Measurements from ENCODE around the gene MBLAC1.
"Not testable (repeated sequence)": the region's sequence is repeated elsewhere in the genome, so short reads cannot be mapped to it uniquely, and the experiment has no call there.

The MBLAC1 gene

GRCh38 chr7:100127866-100128636 is 1.3 kb downstream of the MBLAC1 start:
- TF ChIP-seq SPI1 (IDR thresholded peaks at IDR 0.05; ENCODE audit: low read depth, low read length) (no peak), PAX5 (IDR thresholded peaks at IDR 0.05; ENCODE audit: insufficient read depth, low read length, severe bottlenecking) (no peak), POLR2A (IDR thresholded peaks at IDR 0.05; ENCODE audit: low read depth, low read length) (no peak), TAF1 (IDR thresholded peaks at IDR 0.05; ENCODE audit: low read depth, low read length) (no peak), POU2F2 (IDR thresholded peaks at IDR 0.05; ENCODE audit: low read depth, low read length) (no peak), POLR2AphosphoS5 (IDR thresholded peaks at IDR 0.05; ENCODE audit: low read depth, low read length) (no peak)
- FAIRE-seq, result no peak
- DNase-seq (ENCODE audit: insufficient read length, low spot score), result no peak

- DNase-seq (ENCODE audit: insufficient read length, low spot score) (no peak), FAIRE-seq (no peak)
- TF ChIP-seq POLR2A (IDR thresholded peaks at IDR 0.05; ENCODE audit: low read depth, low read length) (no peak), POLR2AphosphoS5 (IDR thresholded peaks at IDR 0.05; ENCODE audit: low read depth, low read length) (no peak), SPI1 (IDR thresholded peaks at IDR 0.05; ENCODE audit: low read depth, low read length) (no peak), PAX5 (IDR thresholded peaks at IDR 0.05; ENCODE audit: insufficient read depth, low read length, severe bottlenecking) (no peak), TAF1 (IDR thresholded peaks at IDR 0.05; ENCODE audit: low read depth, low read length) (no peak), POU2F2 (IDR thresholded peaks at IDR 0.05; ENCODE audit: low read depth, low read length) (no peak)
These were observed 1.8 kb downstream of the MBLAC1 start for GRCh38 chr7:100128637-100128963.

DNA sequence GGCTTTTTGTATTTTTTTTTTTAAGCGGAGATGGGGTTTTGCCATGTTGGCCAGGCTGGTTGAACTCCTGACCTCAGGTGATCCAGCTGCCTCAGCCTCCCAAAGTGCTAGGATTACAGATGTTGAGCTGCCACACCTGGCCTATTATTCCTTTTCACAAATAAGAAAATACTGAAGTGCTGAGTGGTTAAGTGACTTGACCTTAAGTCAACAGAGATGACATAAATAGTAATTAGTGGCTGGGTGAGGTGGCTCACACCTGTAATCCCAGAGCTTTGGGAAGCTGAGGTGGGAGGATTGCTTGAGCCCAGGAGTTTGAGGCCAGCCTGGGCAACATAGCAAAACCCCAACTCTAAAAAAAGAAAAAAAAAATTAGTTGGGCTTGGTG is 3.4 kb downstream of the MBLAC1 start:
- not testable (repeated sequence) for FAIRE-seq; DNase-seq (ENCODE audit: insufficient read length, low spot score)

DNA sequence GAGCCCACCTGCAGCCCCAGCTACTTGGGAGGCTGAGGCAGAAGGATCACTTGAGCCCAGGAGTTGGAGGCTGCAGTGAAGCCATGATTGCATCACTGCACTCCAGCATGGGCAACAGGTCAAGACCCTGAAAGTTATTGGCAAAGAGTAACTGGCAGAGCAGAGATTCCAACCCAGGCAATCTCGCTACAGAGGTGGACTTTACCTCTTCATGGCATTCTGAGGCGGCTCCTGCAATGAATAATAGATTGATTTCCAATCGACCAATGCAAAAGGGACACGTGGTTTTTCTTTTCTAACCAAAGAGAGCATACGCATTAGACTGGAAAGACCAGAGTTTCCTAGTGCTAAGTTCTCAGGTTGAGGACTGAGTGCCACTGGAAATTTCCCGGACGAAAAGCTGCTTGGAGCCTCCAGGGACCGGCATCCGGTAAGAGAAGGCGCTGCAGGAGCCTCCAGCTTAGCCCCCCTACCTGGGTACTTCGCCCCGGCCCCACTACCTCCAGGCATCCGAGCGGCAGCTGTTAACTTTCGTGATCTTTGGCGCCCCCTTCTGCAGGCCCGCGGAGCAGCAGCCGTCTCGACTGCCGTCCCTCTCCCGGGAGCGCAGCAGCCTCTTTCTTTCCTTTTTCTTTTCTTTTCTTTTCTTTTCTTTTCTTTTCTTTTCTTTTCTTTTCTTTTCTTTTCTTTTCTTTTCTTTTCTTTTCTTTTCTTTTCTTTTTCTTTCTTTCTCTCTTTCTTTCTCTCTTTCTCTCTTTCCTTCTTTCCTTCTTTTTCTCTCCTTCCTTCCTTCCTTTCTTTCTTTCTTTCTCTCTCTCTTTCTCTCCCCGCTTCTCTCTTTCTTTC is 4.1 kb downstream of the MBLAC1 start:
- no peak for TF ChIP-seq TAF1 (IDR thresholded peaks at IDR 0.05; ENCODE audit: low read depth, low read length)
- no peak for FAIRE-seq
- no peak for DNase-seq (ENCODE audit: insufficient read length, low spot score)

- no peak for FAIRE-seq
These were observed 5.4 kb downstream of the MBLAC1 start for GRCh38 chr7:100132126-100132525.

GRCh38 chr7:100132697-100133151 is 6.0 kb downstream of the MBLAC1 start:
- FAIRE-seq (peak; percentile 94), DNase-seq (ENCODE audit: insufficient read length, low spot score) (no peak)
- TF ChIP-seq POU2F2 (IDR thresholded peaks at IDR 0.05; ENCODE audit: low read depth, low read length) (no peak), PAX5 (IDR thresholded peaks at IDR 0.05; ENCODE audit: insufficient read depth, low read length, severe bottlenecking) (no peak), POLR2AphosphoS5 (IDR thresholded peaks at IDR 0.05; ENCODE audit: low read depth, low read length) (no peak), POLR2A (IDR thresholded peaks at IDR 0.05; ENCODE audit: low read depth, low read length) (no peak), TAF1 (IDR thresholded peaks at IDR 0.05; ENCODE audit: low read depth, low read length) (no peak)

More at GRCh38 chr7:100132126-100132525, 5.4 kb downstream of the MBLAC1 start:
- TF ChIP-seq POLR2AphosphoS5 (IDR thresholded peaks at IDR 0.05; ENCODE audit: low read depth, low read length) (no peak), PAX5 (IDR thresholded peaks at IDR 0.05; ENCODE audit: insufficient read depth, low read length, severe bottlenecking) (no peak), SPI1 (IDR thresholded peaks at IDR 0.05; ENCODE audit: low read depth, low read length) (no peak), TAF1 (IDR thresholded peaks at IDR 0.05; ENCODE audit: low read depth, low read length) (no peak), POLR2A (IDR thresholded peaks at IDR 0.05; ENCODE audit: low read depth, low read length) (no peak), POU2F2 (IDR thresholded peaks at IDR 0.05; ENCODE audit: low read depth, low read length) (no peak)
- no peak for DNase-seq (ENCODE audit: insufficient read length, low spot score)

DNA sequence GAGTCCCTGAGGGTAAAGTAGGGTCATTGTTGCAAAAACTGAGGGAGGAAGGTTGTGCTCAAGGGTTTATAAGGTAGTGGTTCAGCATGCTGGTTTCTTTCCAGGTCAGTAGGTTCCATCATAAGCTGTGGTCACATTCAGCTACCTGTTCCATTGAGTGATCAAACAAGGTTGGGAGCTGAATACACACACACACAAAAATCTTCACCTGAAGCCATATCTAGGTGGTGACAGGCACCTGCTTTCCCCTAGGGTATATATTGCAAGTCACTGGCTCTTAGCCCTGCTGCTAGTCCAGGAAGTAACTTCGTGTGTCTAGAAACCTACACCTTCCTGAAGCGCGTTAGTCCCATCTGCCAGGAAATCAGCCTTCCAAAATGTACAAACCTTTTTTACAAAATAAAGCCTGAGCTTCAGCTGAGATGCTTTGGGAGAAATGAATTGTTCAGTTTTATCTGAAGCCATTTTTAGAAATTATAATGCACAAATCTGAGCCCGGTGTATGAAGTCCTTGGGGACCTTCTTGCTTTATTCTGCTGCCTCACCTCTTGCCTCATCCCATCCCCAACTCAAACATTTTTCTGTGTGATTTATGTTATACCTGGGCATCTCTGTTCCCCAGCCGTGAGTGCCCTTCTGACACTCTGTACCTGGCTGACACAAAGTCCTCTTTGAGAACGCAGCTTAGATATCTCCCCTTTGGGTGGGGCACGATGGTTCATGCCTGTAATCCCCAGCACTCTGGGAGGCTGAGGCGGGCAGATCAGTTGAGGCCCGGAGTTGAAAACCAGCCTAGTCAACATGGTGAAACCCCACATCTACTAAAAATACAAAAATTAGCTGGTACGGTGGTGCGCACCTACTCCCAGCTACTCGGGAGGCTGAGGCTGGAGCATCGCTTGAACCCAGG is 11.3 kb downstream of the MBLAC1 start:
- DNase-seq (ENCODE audit: insufficient read length, low spot score), result no peak
- FAIRE-seq, result peak; percentile 88
- no peak for TF ChIP-seq POLR2A (IDR thresholded peaks at IDR 0.05; ENCODE audit: low read depth, low read length)
- TF ChIP-seq POLR2AphosphoS5 (IDR thresholded peaks at IDR 0.05; ENCODE audit: low read depth, low read length), result no peak
- TF ChIP-seq PAX5 (IDR thresholded peaks at IDR 0.05; ENCODE audit: insufficient read depth, low read length, severe bottlenecking), result no peak
- no peak for TF ChIP-seq TAF1 (IDR thresholded peaks at IDR 0.05; ENCODE audit: low read depth, low read length)
- no peak for TF ChIP-seq POU2F2 (IDR thresholded peaks at IDR 0.05; ENCODE audit: low read depth, low read length)
- no peak for TF ChIP-seq SPI1 (IDR thresholded peaks at IDR 0.05; ENCODE audit: low read depth, low read length)

GRCh38 chr7:100141555-100141949 is 14.8 kb downstream of the MBLAC1 start:
- no peak for TF ChIP-seq TAF1 (IDR thresholded peaks at IDR 0.05; ENCODE audit: low read depth, low read length)
- no peak for TF ChIP-seq POLR2AphosphoS5 (IDR thresholded peaks at IDR 0.05; ENCODE audit: low read depth, low read length)
- TF ChIP-seq SPI1 (IDR thresholded peaks at IDR 0.05; ENCODE audit: low read depth, low read length), result no peak
- TF ChIP-seq POLR2A (IDR thresholded peaks at IDR 0.05; ENCODE audit: low read depth, low read length), result no peak
- TF ChIP-seq POU2F2 (IDR thresholded peaks at IDR 0.05; ENCODE audit: low read depth, low read length), result no peak
- no peak for TF ChIP-seq PAX5 (IDR thresholded peaks at IDR 0.05; ENCODE audit: insufficient read depth, low read length, severe bottlenecking)
- FAIRE-seq (peak; percentile 75), DNase-seq (ENCODE audit: insufficient read length, low spot score) (no peak)

DNA sequence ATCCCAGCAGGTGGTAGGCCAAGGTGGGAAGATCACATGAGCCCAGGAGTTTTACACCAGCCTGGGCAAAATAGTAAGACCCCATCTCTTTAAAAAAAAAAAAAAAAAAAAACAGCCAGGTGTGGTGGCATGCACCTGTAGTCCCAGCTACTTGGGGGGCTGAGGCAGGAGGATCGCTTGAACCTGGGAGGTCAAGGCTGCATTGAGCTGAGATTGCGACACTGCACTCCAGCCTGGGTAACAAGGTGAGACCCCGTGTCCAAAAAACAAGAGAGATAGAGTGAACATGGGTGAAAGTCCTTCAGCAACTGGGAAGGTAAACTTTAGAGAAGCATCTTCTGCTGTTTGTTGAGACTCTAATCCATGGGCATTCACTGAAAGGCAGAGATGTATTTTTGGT is 15.7 kb downstream of the MBLAC1 start:
- DNase-seq (ENCODE audit: insufficient read length, low spot score) (no peak), FAIRE-seq (no peak)
- TF ChIP-seq TAF1 (IDR thresholded peaks at IDR 0.05; ENCODE audit: low read depth, low read length) (no peak), SPI1 (IDR thresholded peaks at IDR 0.05; ENCODE audit: low read depth, low read length) (no peak), POLR2AphosphoS5 (IDR thresholded peaks at IDR 0.05; ENCODE audit: low read depth, low read length) (no peak), POU2F2 (IDR thresholded peaks at IDR 0.05; ENCODE audit: low read depth, low read length) (no peak), PAX5 (IDR thresholded peaks at IDR 0.05; ENCODE audit: insufficient read depth, low read length, severe bottlenecking) (no peak), POLR2A (IDR thresholded peaks at IDR 0.05; ENCODE audit: low read depth, low read length) (no peak)

- DNase-seq (ENCODE audit: insufficient read length, low spot score); FAIRE-seq: not testable (repeated sequence)
These were observed 19.6 kb downstream of the MBLAC1 start for GRCh38 chr7:100146350-100146749.
